NCI-H2029 (cell line): Measurements from ENCODE around the gene ABCB10.

Experiments
- DNase-seq: peaks from one replicate; lab custom pipeline; 2025; lab: John Stamatoyannopoulos, UW

Gene ABCB10

GRCh38 chr1:229474509-229474908 lies 84.0 kb downstream of the ABCB10 start:
- no peak for DNase-seq

GRCh38 chr1:229471175-229471574 lies 87.3 kb downstream of the ABCB10 start:
- DNase-seq, result no peak

- peak; percentile 17 for DNase-seq
These were observed 88.0 kb downstream of the ABCB10 start for GRCh38 chr1:229470406-229471043.

GRCh38 chr1:229466887-229467286 lies 91.6 kb downstream of the ABCB10 start:
- DNase-seq, result no peak
